Endothelial cell of umbilical vein (primary cell): ENCODE data around the gene LHFPL2.

Experiments used
- CTCF ChIP-seq, 2 donors: IDR thresholded peaks; 1 replicate in 1 of 2; 2 replicates in 1 of 2; pipeline ENCODE4 v1.5.1; 2011; ENCODE audit warnings: low read length in 2 of 2, mild to moderate bottlenecking in 2 of 2, moderate library complexity in 2 of 2, control low read depth in 1 of 2, inconsistent platforms in 1 of 2, low read depth in 1 of 2; ENCODE audit not compliant: insufficient read depth in 1 of 2; ENCODE audit errors: extremely low read depth in 1 of 2
- EZH2 ChIP-seq: IDR thresholded peaks from 2 replicates; pipeline ENCODE4 v1.6.1; 2012; ENCODE audit warnings: borderline replicate concordance, low read depth, mild to moderate bottlenecking, moderate library complexity, low read length, inconsistent platforms; ENCODE audit not compliant: severe bottlenecking
- FOS ChIP-seq: IDR thresholded peaks from 2 replicates; pipeline ENCODE4 v1.6.1; 2011; ENCODE audit warnings: mild to moderate bottlenecking, low read length, moderate library complexity, borderline replicate concordance; ENCODE audit not compliant: insufficient read depth
- GATA2 ChIP-seq: IDR thresholded peaks from 2 replicates; pipeline ENCODE4 v1.7.0; 2011; ENCODE audit warnings: low read depth, mild to moderate bottlenecking, moderate library complexity, mixed read lengths, low read length; ENCODE audit not compliant: insufficient read length, insufficient read depth
- POLR2A ChIP-seq: IDR thresholded peaks from 2 replicates; pipeline ENCODE4 v1.6.1; 2012; ENCODE audit warnings: low read depth, mild to moderate bottlenecking, control low read depth, low read length
- POLR2AphosphoS5 ChIP-seq: IDR thresholded peaks from 2 replicates; pipeline ENCODE4 v1.6.1; 2012; ENCODE audit warnings: low read depth, mild to moderate bottlenecking, control low read depth, low read length, moderate library complexity; ENCODE audit not compliant: insufficient read depth
- TF ChIP-seq, protein P1 (sequence below): IDR thresholded peaks from 2 replicates; pipeline ENCODE4 v1.6.1; 2011; ENCODE audit not compliant: insufficient read depth, insufficient read length

DNA sequence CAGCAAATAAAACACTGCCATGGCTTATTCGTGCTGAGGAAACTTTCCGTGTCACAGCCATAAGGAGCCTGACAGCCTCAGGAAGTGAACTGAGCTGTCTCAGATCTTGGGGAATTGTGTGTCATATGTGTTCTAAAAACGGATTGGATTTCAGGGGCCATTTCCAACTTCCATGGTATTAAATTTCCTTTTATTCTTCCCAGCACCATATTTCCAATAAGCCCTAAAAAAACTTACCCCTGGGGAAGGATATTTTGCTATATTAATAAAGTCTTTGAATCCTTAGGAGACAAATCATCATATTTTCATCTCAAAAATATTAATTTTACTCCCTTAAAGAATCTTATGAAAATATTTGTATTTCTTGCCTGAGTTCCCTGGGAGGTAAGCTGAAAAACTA, 93.9 kb downstream of the LHFPL2 start:
- TF ChIP-seq POLR2A (no peak), POLR2AphosphoS5 (no peak), CTCF (IDR thresholded peaks at IDR 0.05; ENCODE audit: extremely low read depth in 1 of 2, insufficient read depth in 1 of 2, low read depth in 1 of 2, low read length in 2 of 2) (no peak), GATA2 (no peak), EZH2 (no peak), FOS (no peak)
- TF ChIP-seq, protein P1, sequence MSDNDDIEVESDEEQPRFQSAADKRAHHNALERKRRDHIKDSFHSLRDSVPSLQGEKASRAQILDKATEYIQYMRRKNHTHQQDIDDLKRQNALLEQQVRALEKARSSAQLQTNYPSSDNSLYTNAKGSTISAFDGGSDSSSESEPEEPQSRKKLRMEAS, result no peak
